ENCODE data around the gene NCAPH2.
"Not testable (repeated sequence)": the region's sequence is repeated elsewhere in the genome, so short reads cannot be mapped to it uniquely, and the experiment has no call there.

NCAPH2 gene

DNA sequence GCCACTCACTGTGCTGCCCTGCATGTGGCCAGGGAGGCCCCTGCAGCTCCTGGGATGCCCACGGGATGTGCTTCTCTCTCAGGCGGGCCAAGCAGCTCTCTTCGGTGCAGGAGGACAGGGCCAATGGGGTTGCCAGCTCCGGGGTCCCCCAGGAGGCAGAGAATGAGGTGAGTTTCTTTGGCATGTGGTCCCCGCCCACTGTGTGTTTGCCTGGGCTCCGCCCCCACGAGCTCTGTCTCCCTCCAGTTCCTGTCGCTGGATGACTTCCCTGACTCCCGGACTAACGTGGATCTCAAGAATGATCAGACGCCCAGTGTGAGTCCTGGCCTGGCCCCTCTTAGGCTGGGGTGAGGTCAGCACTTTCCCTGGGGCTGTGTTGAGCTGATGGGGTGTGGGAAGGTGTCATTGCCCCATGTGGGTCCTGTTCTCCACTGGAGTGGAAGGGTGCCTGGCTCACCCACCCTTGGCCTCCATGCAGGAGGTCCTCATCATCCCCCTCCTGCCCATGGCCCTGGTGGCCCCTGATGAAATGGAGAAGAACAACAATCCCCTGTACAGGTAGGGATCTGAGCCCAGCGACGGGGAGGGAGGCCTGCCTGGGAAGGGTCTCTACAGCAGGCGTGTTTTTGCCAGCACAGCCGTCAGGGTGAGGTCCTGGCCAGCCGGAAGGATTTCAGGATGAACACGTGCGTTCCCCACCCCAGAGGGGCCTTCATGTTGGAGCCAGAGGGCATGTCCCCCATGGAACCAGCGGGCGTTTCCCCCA, 9.7 kb downstream of the NCAPH2 start:
- TF ChIP-seq CTCF (IDR thresholded peaks at IDR 0.05; ENCODE audit: low read depth, low read length) (no peak), EZH2phosphoT487 (IDR thresholded peaks at IDR 0.05; ENCODE audit: low read depth) (no peak)
- H3K36me3 ChIP-seq (replicated peaks; ENCODE audit: low read depth, low read length): no peaks in the 10 kb centered on the region
- H3K4me3 ChIP-seq (ENCODE audit: low read length): no peak overlapping the region
- no peaks in the 10 kb centered on the region for H3K9me3 ChIP-seq (ENCODE audit: insufficient read depth, low read length)
- H3K4me1 ChIP-seq (ENCODE audit: low read length): no peaks in the 10 kb centered on the region
- no peak overlapping the region for H3K4me2 ChIP-seq (ENCODE audit: low read length)
- H2AFZ ChIP-seq (ENCODE audit: low read depth, low read length): no peak overlapping the region
- H3K27me3 ChIP-seq (ENCODE audit: low read depth, low read length): no peaks in the 10 kb centered on the region
- H3K79me2 ChIP-seq (ENCODE audit: low read length): peaks cover 28% of the 10 kb centered on the region
- no peaks in the 10 kb centered on the region; the same call in 1 of the 2 replicates for H4K20me1 ChIP-seq (ENCODE audit: insufficient read depth, low read length)
- no peak overlapping the region for H3K9ac ChIP-seq (ENCODE audit: low read length)
- H3K27ac ChIP-seq (ENCODE audit: low read length): no peak overlapping the region

DNA sequence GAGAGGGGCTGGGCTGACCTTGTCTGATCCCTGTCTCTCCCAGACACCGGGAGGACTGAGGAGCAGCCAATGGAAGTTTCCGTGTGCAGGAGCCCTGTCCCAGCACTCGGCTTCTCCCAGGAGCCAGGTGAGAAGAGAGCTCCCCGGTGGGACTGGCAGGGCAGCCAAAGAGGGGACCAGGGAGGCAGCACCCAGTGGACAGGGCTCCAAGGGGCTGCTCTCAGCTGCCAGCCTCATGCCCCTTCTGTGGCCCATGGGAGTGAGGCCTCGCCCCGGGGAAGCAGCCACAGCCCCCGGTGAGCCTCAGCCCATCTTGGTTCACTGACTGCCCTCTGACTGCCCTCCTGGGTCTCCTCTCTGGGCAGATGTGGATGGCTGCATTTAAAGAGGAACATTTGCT, 10.6 kb downstream of the NCAPH2 start:
- Histone ChIP-seq H3K79me2 (ENCODE audit: low read length) (peaks cover 20% of the 10 kb centered on the region), H3K27ac (ENCODE audit: low read length) (no peak overlapping the region), H3K4me2 (ENCODE audit: low read length) (no peak overlapping the region), H4K20me1 (ENCODE audit: insufficient read depth, low read length) (no peaks in the 10 kb centered on the region; the same call in 1 of the 2 replicates), H3K36me3 (replicated peaks; ENCODE audit: low read depth, low read length) (no peaks in the 10 kb centered on the region), H3K9me3 (ENCODE audit: insufficient read depth, low read length) (no peaks in the 10 kb centered on the region), H3K4me1 (ENCODE audit: low read length) (no peaks in the 10 kb centered on the region), H2AFZ (ENCODE audit: low read depth, low read length) (no peak overlapping the region), H3K27me3 (ENCODE audit: low read depth, low read length) (no peaks in the 10 kb centered on the region), H3K4me3 (ENCODE audit: low read length) (no peak overlapping the region), H3K9ac (ENCODE audit: low read length) (no peak overlapping the region)
- TF ChIP-seq EZH2phosphoT487 (IDR thresholded peaks at IDR 0.05; ENCODE audit: low read depth): no peak
- TF ChIP-seq CTCF (IDR thresholded peaks at IDR 0.05; ENCODE audit: low read depth, low read length): no peak

GRCh38 chr22:50519151-50519550, 11.1 kb downstream of the NCAPH2 start:
- H3K9ac ChIP-seq (ENCODE audit: low read length): no peak overlapping the region
- H3K4me1 ChIP-seq (ENCODE audit: low read length): peaks cover 2% of the 10 kb centered on the region
- no peaks in the 10 kb centered on the region; the same call in 1 of the 2 replicates for H4K20me1 ChIP-seq (ENCODE audit: insufficient read depth, low read length)
- H3K4me2 ChIP-seq (ENCODE audit: low read length): no peak overlapping the region
- H2AFZ ChIP-seq (ENCODE audit: low read depth, low read length): no peak overlapping the region
- H3K27me3 ChIP-seq (ENCODE audit: low read depth, low read length): no peaks in the 10 kb centered on the region
- H3K27ac ChIP-seq (ENCODE audit: low read length): no peak overlapping the region
- H3K4me3 ChIP-seq (ENCODE audit: low read length): no peak overlapping the region
- peaks cover 21% of the 10 kb centered on the region for H3K79me2 ChIP-seq (ENCODE audit: low read length)
- TF ChIP-seq EZH2phosphoT487 (IDR thresholded peaks at IDR 0.05; ENCODE audit: low read depth) (no peak), CTCF (IDR thresholded peaks at IDR 0.05; ENCODE audit: low read depth, low read length) (no peak)
- H3K9me3 ChIP-seq (ENCODE audit: insufficient read depth, low read length): no peaks in the 10 kb centered on the region
- H3K36me3 ChIP-seq (replicated peaks; ENCODE audit: low read depth, low read length): no peaks in the 10 kb centered on the region

DNA sequence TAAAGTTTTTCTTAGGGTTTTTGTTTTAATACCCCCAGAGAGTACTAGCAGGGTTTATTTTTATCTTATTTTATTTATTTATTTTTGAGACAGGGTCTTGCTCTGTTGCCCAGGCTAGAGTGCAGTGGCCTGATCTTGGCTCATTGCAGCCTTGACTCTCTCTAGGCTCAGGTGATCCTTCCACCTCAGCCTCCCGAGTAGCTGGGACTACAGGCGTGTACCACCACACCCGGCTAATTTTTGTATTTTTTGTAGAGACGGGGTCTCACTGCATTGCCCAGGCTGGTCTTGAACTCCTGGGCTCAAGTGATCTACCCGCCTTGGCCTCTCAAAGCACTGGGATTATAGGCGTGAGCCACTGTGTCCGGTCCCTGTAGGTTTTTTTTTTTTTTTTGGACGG, 12.2 kb downstream of the NCAPH2 start:
- H3K9ac ChIP-seq (ENCODE audit: low read length); H3K27me3 ChIP-seq (ENCODE audit: low read depth, low read length); H3K4me2 ChIP-seq (ENCODE audit: low read length); H4K20me1 ChIP-seq (ENCODE audit: insufficient read depth, low read length); H3K4me1 ChIP-seq (ENCODE audit: low read length); H3K36me3 ChIP-seq (replicated peaks; ENCODE audit: low read depth, low read length); H3K27ac ChIP-seq (ENCODE audit: low read length); H3K9me3 ChIP-seq (ENCODE audit: insufficient read depth, low read length); H2AFZ ChIP-seq (ENCODE audit: low read depth, low read length); H3K4me3 ChIP-seq (ENCODE audit: low read length): not testable (repeated sequence)
- peaks cover 23% of the 10 kb centered on the region for H3K79me2 ChIP-seq (ENCODE audit: low read length)
